Stomach (tissue), 9 donors: Measurements from ENCODE around the gene ELMO1. TPM values are rescaled to one million over a fixed set of nuclear protein-coding genes. Genes with fewer than 3 reads are reported as not detected.
A peak's percentile ranks its signal among the peaks of the same experiment; 100 is the strongest.

Experiments
- DNase-seq, 2 donors: peaks; one replicate each; pipeline versions ENCODE4 v3.0.0 to v3.0.0-alpha.2; 2013 to 2019
- H3K27ac ChIP-seq, 5 donors: fragments of 200-600 bp in 4 of 5; sonication (generic) in 4 of 5; one replicate each; pipeline ENCODE4 v1.5.1; 2013 to 2019; ENCODE audit warnings: mild to moderate bottlenecking in 1 of 5, moderate library complexity in 1 of 5
- H3K27me3 ChIP-seq, 3 donors: fragments of 200-600 bp; sonication (generic); one replicate each; pipeline ENCODE4 v1.5.1; 2017 to 2019; ENCODE audit warnings: mixed run types in 1 of 3
- H3K36me3 ChIP-seq, 4 donors: fragments of 200-600 bp; sonication (generic); 1 replicate in 3 of 4; 2 replicates in 1 of 4; pipeline ENCODE4 v1.5.1; 2016 to 2019
- H3K4me1 ChIP-seq, 4 donors: fragments of 200-600 bp; sonication (generic); one replicate each; pipeline ENCODE4 v1.5.1; 2016 to 2019
- H3K4me3 ChIP-seq, 4 donors: fragments of 200-600 bp; sonication (generic) in 3 of 4; one replicate each; pipeline ENCODE4 v1.5.1; 2016 to 2019; ENCODE audit warnings: mild to moderate bottlenecking in 1 of 4
- H3K9me3 ChIP-seq, 4 donors: fragments of 200-600 bp; sonication (generic); one replicate each; pipeline ENCODE4 v1.5.1; 2016 to 2019
- CTCF ChIP-seq, 7 experiments: fragments of 450-650 bp in 4 of 7; fragments of 200-600 bp in 3 of 7; sonication (generic) in 3 of 7; IDR thresholded peaks; one replicate each; pipeline ENCODE4 v1.5.1; 2016 to 2019; ENCODE audit warnings: antibody characterized with exemption in 7 of 7, control low read depth in 2 of 7, mild to moderate bottlenecking in 1 of 7
- EP300 ChIP-seq: sonication (generic); formaldehyde crosslinking; IDR thresholded peaks from one replicate; pipeline ENCODE4 v1.6.1; 2017; ENCODE audit warnings: antibody characterized with exemption
- POLR2A ChIP-seq, 4 donors: fragments of 450-650 bp; IDR thresholded peaks; one replicate each; pipeline ENCODE4 v1.6.1; 2016; ENCODE audit warnings: antibody characterized with exemption in 4 of 4, control low read depth in 2 of 4, mild to moderate bottlenecking in 1 of 4, moderate library complexity in 1 of 4
- POLR2AphosphoS5 ChIP-seq, 3 donors: sonication (generic); formaldehyde crosslinking; IDR thresholded peaks; one replicate each; pipeline ENCODE4 v1.6.1; 2016; ENCODE audit warnings: antibody characterized with exemption in 3 of 3
- WGBS, 5 donors: extraction: QIAGEN DNeasy Blood & Tissue Kit in 3 of 5; methylation state at CpG; one replicate each; pipeline versions ENCODE4 v1.1.5 to v1.1.7; 2013 to 2018; 5-methylcytosine and 5-hydroxymethylcytosine counted together
- intact Hi-C: fragments of 100-400 bp; cut with DNase I; formaldehyde crosslinking; loops from one replicate; pipeline ENCODE4 v1.15.1; 2023; ENCODE audit warnings: low total_unique reads
- polyA plus RNA-seq, 3 donors: library from polyadenylated mRNA; stranded (reverse); fragments of 200-250 nt; gene quantifications; one replicate each; pipeline ENCODE4 v1.2.3, GENCODE V29; 2013
- total RNA-seq, 5 donors: library from RNA; depleted of rRNA; stranded (reverse); fragments of >200 nt; gene quantifications; one replicate each; pipeline versions ENCODE4 v1.1.0 to v1.2.3, GENCODE V29; 2014 to 2016
- donor health status: healthy with polysubstance abuse.
- donor health status: Bipolar disorder and iron deficiency.
- donor health status: healthy.

ELMO1 gene
- total and polyA plus RNA-seq, 8 donors = 4.1 to 117 (median 44.8) TPM

GRCh38 chr7:37440738-37441385, 7.8 kb downstream of the ELMO1 start:
- Histone ChIP-seq H3K4me1 (peaks cover 0 to 29% (median 10%) of the 10 kb centered on the region in 4 donors), H3K9me3 (no peaks in the 10 kb centered on the region), H3K36me3 (no peaks in the 10 kb centered on the region), H3K27ac (peak overlapping the region in 3 of 5 donors; percentile 32 to 39 (median 33)), H3K27me3 (no peaks in the 10 kb centered on the region), H3K4me3 (no peak overlapping the region)
- WGBS, 5 donors = 45 to 56% (median 55%) methylated on average over 8 of the region's 8 CpGs
- DNase-seq = peak in 1 of 2 donors; percentile 63
- intact Hi-C loops = no loop called here
- TF ChIP-seq POLR2A (IDR thresholded peaks at IDR 0.05) = no peak
- no peak for TF ChIP-seq CTCF (IDR thresholded peaks at IDR 0.05)
- TF ChIP-seq EP300 = no peak
- TF ChIP-seq POLR2AphosphoS5 (IDR thresholded peaks at IDR 0.05) = no peak

- Histone ChIP-seq H3K4me3 (no peak overlapping the region), H3K27ac (peak overlapping the region in 2 of 5 donors; percentile 27 to 39), H3K4me1 (peaks cover 0 to 23% (median 10%) of the 10 kb centered on the region in 4 donors), H3K27me3 (no peaks in the 10 kb centered on the region), H3K9me3 (no peaks in the 10 kb centered on the region), H3K36me3 (no peaks in the 10 kb centered on the region)
- no peak for DNase-seq
- no peak for TF ChIP-seq POLR2AphosphoS5 (IDR thresholded peaks at IDR 0.05)
- no peak for TF ChIP-seq POLR2A (IDR thresholded peaks at IDR 0.05)
- TF ChIP-seq EP300 = no peak
- no peak for TF ChIP-seq CTCF (IDR thresholded peaks at IDR 0.05)
- WGBS, 5 donors = 23 to 58% (median 48%) methylated on average over 1 of the region's 1 CpG
- intact Hi-C loops = no loop called here
Measured at GRCh38 chr7:37439653-37440026, 9.0 kb downstream of the ELMO1 start.

- Histone ChIP-seq H3K4me1 (peaks cover 0 to 23% (median 10%) of the 10 kb centered on the region in 4 donors), H3K27ac (peak overlapping the region in 1 of 5 donors; percentile 1), H3K36me3 (no peaks in the 10 kb centered on the region), H3K4me3 (no peak overlapping the region), H3K27me3 (no peaks in the 10 kb centered on the region), H3K9me3 (no peaks in the 10 kb centered on the region)
- intact Hi-C loops = no loop called here
- TF ChIP-seq CTCF (IDR thresholded peaks at IDR 0.05) = no peak
- TF ChIP-seq POLR2AphosphoS5 (IDR thresholded peaks at IDR 0.05) = no peak
- no peak for TF ChIP-seq POLR2A (IDR thresholded peaks at IDR 0.05)
- TF ChIP-seq EP300 = no peak
- DNase-seq = no peak
- 73 to 78% (median 78%) methylated on average over 4 of the region's 4 CpGs for WGBS, 5 donors
Measured at GRCh38 chr7:37438906-37439652, 9.6 kb downstream of the ELMO1 start.

GRCh38 chr7:37435156-37435855, 13.4 kb downstream of the ELMO1 start:
- WGBS, 5 donors = 80 to 90% (median 86%) methylated on average over 6 of the region's 6 CpGs
- intact Hi-C loops = no loop called here
- no peak for DNase-seq
- Histone ChIP-seq H3K4me1 (peaks cover 0 to 8% (median 0%) of the 10 kb centered on the region in 4 donors), H3K27me3 (no peaks in the 10 kb centered on the region), H3K36me3 (no peaks in the 10 kb centered on the region), H3K9me3 (no peaks in the 10 kb centered on the region), H3K4me3 (no peak overlapping the region), H3K27ac (no peak overlapping the region)
- no peak for TF ChIP-seq POLR2AphosphoS5 (IDR thresholded peaks at IDR 0.05)
- TF ChIP-seq POLR2A (IDR thresholded peaks at IDR 0.05) = no peak
- no peak for TF ChIP-seq EP300
- TF ChIP-seq CTCF (IDR thresholded peaks at IDR 0.05) = no peak
